Retinal pigment epithelial cell (primary cell): ENCODE data around the gene PDP2.

Experiments
- DNase-seq: peaks from one replicate; pipeline ENCODE4 v3.0.0-alpha.2; 2010; ENCODE audit warnings: low read depth
- H3K4me3 ChIP-seq: 2 replicates; pipeline ENCODE4 v1.5.1; 2011; ENCODE audit warnings: mild to moderate bottlenecking, low read length, control low read depth, moderate library complexity
- TF ChIP-seq, protein P1 (sequence below): conservative IDR thresholded peaks from 2 replicates; pipeline ENCODE4 v1.5.1; 2011; ENCODE audit warnings: low read depth, low read length, control low read depth, inconsistent platforms

The PDP2 gene

GRCh38 chr16:66846831-66847230 is 33.5 kb upstream of the PDP2 start:
- DNase-seq, result no peak
- TF ChIP-seq, protein P1, sequence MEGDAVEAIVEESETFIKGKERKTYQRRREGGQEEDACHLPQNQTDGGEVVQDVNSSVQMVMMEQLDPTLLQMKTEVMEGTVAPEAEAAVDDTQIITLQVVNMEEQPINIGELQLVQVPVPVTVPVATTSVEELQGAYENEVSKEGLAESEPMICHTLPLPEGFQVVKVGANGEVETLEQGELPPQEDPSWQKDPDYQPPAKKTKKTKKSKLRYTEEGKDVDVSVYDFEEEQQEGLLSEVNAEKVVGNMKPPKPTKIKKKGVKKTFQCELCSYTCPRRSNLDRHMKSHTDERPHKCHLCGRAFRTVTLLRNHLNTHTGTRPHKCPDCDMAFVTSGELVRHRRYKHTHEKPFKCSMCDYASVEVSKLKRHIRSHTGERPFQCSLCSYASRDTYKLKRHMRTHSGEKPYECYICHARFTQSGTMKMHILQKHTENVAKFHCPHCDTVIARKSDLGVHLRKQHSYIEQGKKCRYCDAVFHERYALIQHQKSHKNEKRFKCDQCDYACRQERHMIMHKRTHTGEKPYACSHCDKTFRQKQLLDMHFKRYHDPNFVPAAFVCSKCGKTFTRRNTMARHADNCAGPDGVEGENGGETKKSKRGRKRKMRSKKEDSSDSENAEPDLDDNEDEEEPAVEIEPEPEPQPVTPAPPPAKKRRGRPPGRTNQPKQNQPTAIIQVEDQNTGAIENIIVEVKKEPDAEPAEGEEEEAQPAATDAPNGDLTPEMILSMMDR, result no peak

GRCh38 chr16:66847533-66848067 is 32.7 kb upstream of the PDP2 start:
- H3K4me3 ChIP-seq, result no peak overlapping the region
- TF ChIP-seq, protein P1, result no peak
- DNase-seq, result no peak

More at GRCh38 chr16:66846831-66847230, 33.5 kb upstream of the PDP2 start:
- H3K4me3 ChIP-seq, result no peak overlapping the region

GRCh38 chr16:66848172-66848571 is 32.1 kb upstream of the PDP2 start:
- DNase-seq, result no peak
- H3K4me3 ChIP-seq, result no peak overlapping the region
- TF ChIP-seq, protein P1, result no peak

GRCh38 chr16:66849021-66849420 is 31.3 kb upstream of the PDP2 start:
- no peak overlapping the region for H3K4me3 ChIP-seq
- TF ChIP-seq, protein P1, result no peak
- no peak for DNase-seq

GRCh38 chr16:66849549-66849948 is 30.8 kb upstream of the PDP2 start:
- H3K4me3 ChIP-seq, result no peak overlapping the region
- TF ChIP-seq, protein P1, result no peak
- DNase-seq, result no peak

- TF ChIP-seq, protein P1, result no peak
- no peak overlapping the region for H3K4me3 ChIP-seq
- no peak for DNase-seq
These were observed 30.1 kb upstream of the PDP2 start for GRCh38 chr16:66850115-66850815.
